A673 (cell line): ENCODE data around the gene SCGB3A1. TPM values are rescaled to one million over a fixed set of nuclear protein-coding genes. Genes with fewer than 3 reads are reported as not detected.
A peak's percentile ranks its signal among the peaks of the same experiment; 100 is the strongest.

ENCODE experiments used
- BruUV-seq: library from RNA; stranded (reverse); fragments of 400-500 nt; replicated peaks from 2 replicates; lab custom pipeline; 2021; lab: Mats Ljungman, UMichigan
- CTCF ChIA-PET: fragments of 300-600 bp; sonication (Branson Sonifier 250); formaldehyde crosslinking; loops from one replicate; lab custom pipeline; 2022; ENCODE audit warnings: antibody characterized with exemption; lab: Charles Lee
- POLR2A ChIA-PET: fragments of 300-600 bp; sonication (Branson Sonifier 250); formaldehyde crosslinking; loops from one replicate; lab custom pipeline; 2022; ENCODE audit warnings: antibody characterized with exemption; ENCODE audit not compliant: low non-redundant PET; lab: Charles Lee
- DNase-seq: peaks from one replicate; pipeline ENCODE4 v3.0.0-alpha.2; 2015; ENCODE audit warnings: low spot score
- H3K27ac ChIP-seq: fragments of 200-600 bp; sonication (generic); 2 replicates; pipeline ENCODE4 v1.5.1; 2016; ENCODE audit warnings: mixed run types, low read depth, mild to moderate bottlenecking, mixed read lengths, antibody characterized with exemption, low read length; ENCODE audit not compliant: poor library complexity, severe bottlenecking
- H3K27me3 ChIP-seq: fragments of 200-600 bp; sonication (generic); replicated peaks from 2 replicates; pipeline ENCODE4 v1.6.1; 2017; ENCODE audit warnings: mixed run types, low read depth, mild to moderate bottlenecking, mixed read lengths, antibody characterized with exemption, low read length; ENCODE audit not compliant: insufficient read depth, poor library complexity
- H3K36me3 ChIP-seq: fragments of 200-600 bp; sonication (generic); 2 replicates; pipeline ENCODE4 v1.6.1; 2016; ENCODE audit warnings: mixed run types, mild to moderate bottlenecking, mixed read lengths, antibody characterized with exemption, low read length; ENCODE audit not compliant: insufficient read depth, poor library complexity, severe bottlenecking
- H3K4me1 ChIP-seq: fragments of 200-600 bp; sonication (generic); 2 replicates; pipeline ENCODE4 v1.6.1; 2017; ENCODE audit warnings: mixed run types, mild to moderate bottlenecking, mixed read lengths, antibody characterized with exemption, low read length; ENCODE audit not compliant: insufficient read depth, poor library complexity, severe bottlenecking
- H3K4me3 ChIP-seq: fragments of 200-600 bp; sonication (generic); 2 replicates; pipeline ENCODE4 v1.5.1; 2016; ENCODE audit warnings: low read depth, mixed run types, mild to moderate bottlenecking, mixed read lengths, low read length; ENCODE audit not compliant: poor library complexity, severe bottlenecking
- H3K9me3 ChIP-seq: fragments of 200-600 bp; sonication (generic); 2 replicates; pipeline ENCODE4 v1.6.1; 2016; ENCODE audit warnings: mixed run types, low read depth, mild to moderate bottlenecking, mixed read lengths, antibody characterized with exemption, low read length; ENCODE audit not compliant: poor library complexity, severe bottlenecking
- EZH2 ChIP-seq: fragments of 200-600 bp; sonication (generic); IDR thresholded peaks from 2 replicates; pipeline ENCODE4 v1.6.1; 2017; ENCODE audit warnings: borderline replicate concordance, low read depth, mild to moderate bottlenecking, mixed read lengths, antibody characterized with exemption, low read length; ENCODE audit not compliant: poor library complexity, severe bottlenecking
- intact Hi-C: fragments of 100-400 bp; cut with micrococcal nuclease; formaldehyde crosslinking; loops from one replicate; pipeline ENCODE4 v1.10.0; 2022; ENCODE audit not compliant: unreplicated experiment
- total RNA-seq: library from RNA; stranded (reverse); gene quantifications from 2 replicates; pipeline ENCODE4 v1.2.3, GENCODE V29; 2021
- TF ChIP-seq, protein P1 (sequence below): fragments of 300-800, 200-600 bp; sonication (generic); conservative IDR thresholded peaks from 2 replicates; pipeline ENCODE4 v1.5.1; 2017; ENCODE audit warnings: low read depth, mild to moderate bottlenecking, antibody characterized with exemption, low read length, moderate library complexity, mixed read lengths

SCGB3A1 gene
- total RNA-seq, 1 experiment from 2014 or later, result not detected

DNA sequence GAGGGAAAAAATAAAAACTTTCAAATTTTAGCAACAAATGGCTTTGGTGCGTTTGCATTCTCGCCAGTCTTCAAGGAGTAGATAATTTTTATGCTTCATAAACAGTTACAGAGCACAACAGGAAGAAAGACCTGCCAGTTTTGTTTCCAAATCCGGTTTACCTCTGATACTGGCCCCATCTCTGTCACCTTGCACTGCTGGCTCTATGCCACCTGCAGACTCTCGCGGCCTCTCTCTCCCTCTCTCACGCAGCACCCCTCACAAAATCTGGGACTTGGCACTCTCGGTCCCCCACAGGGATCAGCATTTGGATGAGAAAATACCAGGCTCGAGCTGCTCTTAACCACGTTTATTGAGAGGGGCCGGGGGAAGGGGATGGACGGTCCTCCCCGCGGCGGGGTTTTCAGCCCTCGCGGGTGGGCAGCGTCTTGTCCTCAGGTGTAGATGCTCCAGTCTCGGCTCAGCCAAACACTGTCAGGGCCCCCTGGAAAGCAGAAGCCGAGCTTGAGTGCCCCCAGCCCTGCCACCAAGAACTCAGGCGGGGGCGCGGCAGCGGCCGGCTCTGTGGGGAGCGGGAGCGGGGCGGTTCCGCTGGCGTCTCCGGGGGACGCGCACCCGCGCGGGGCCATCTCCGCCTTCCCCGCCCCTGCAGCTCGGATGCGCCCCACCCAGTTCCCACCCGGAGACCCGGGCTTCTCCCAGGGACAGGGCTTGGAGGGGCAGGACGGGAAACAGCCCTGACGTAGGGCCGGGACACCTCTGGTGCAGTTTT, 1.3 kb downstream of the SCGB3A1 start:
- no peak for DNase-seq
- BruUV-seq, result no TSS peak
- Histone ChIP-seq H3K4me1 (no peaks in the 10 kb centered on the region), H3K4me3 (peak overlapping the region; percentile 31), H3K36me3 (no peaks in the 10 kb centered on the region), H3K9me3 (no peaks in the 10 kb centered on the region), H3K27me3 (peaks cover 42% of the 10 kb centered on the region), H3K27ac (no peak overlapping the region)
- no peak for TF ChIP-seq EZH2
- TF ChIP-seq, protein P1, sequence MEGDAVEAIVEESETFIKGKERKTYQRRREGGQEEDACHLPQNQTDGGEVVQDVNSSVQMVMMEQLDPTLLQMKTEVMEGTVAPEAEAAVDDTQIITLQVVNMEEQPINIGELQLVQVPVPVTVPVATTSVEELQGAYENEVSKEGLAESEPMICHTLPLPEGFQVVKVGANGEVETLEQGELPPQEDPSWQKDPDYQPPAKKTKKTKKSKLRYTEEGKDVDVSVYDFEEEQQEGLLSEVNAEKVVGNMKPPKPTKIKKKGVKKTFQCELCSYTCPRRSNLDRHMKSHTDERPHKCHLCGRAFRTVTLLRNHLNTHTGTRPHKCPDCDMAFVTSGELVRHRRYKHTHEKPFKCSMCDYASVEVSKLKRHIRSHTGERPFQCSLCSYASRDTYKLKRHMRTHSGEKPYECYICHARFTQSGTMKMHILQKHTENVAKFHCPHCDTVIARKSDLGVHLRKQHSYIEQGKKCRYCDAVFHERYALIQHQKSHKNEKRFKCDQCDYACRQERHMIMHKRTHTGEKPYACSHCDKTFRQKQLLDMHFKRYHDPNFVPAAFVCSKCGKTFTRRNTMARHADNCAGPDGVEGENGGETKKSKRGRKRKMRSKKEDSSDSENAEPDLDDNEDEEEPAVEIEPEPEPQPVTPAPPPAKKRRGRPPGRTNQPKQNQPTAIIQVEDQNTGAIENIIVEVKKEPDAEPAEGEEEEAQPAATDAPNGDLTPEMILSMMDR, result no peak
- intact Hi-C loops, result no loop called here
- CTCF ChIA-PET, result no interaction called here
- POLR2A ChIA-PET, result no interaction called here

DNA sequence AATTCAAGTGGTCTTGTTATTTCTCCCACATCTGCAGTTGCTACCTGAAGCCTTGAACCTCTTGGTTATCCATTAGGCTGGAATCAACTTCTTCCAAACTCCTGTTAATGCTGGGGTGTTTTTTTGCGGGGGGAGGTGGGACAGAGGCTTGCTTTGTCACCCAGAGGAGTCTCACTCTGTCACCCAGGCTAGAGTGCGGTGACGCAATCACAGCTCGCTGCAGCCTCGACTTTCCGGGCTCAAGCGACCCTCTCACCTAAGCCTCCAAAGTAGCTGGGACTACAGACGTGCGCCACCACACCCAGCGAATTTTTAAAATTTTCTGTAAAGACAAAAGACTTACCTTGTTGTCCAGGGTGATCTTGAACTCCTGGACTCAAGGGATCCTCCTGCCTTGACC, 4.4 kb downstream of the SCGB3A1 start:
- Histone ChIP-seq H3K4me1 (no peaks in the 10 kb centered on the region), H3K9me3 (no peaks in the 10 kb centered on the region), H3K36me3 (no peaks in the 10 kb centered on the region), H3K4me3 (no peak overlapping the region), H3K27me3 (peaks cover 37% of the 10 kb centered on the region), H3K27ac (no peak overlapping the region)
- DNase-seq, result no peak
- no peak for TF ChIP-seq EZH2
- TF ChIP-seq, protein P1, result no peak
- BruUV-seq, result no TSS peak
- POLR2A ChIA-PET, result interaction anchor here (0.6 kb wide), 1 partner anchor 469 kb away, joined by 7 read pairs; no protein-coding TSS in a partner anchor
- CTCF ChIA-PET, result no interaction called here
- intact Hi-C loops, result no loop called here

DNA sequence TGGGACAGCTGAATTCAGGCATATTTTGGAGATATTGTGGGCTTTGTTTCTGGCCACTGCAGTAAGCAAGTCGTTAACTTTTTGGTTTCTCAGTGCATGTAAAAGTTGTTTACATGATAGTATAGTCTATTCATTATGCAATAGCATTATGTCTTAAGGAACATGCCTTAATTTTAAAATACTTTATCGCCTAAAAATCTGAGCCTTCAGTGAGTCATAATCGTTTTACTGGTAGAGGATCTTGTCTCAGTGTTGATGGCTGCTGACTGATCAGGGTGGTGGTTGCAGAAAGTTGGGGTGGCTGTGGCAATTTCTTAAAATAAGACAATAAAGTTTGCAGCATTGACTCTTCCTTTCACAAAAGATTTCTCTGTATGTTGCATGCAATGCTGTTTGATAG, 5.1 kb downstream of the SCGB3A1 start:
- Histone ChIP-seq H3K4me1 (no peaks in the 10 kb centered on the region), H3K27me3 (peaks cover 30% of the 10 kb centered on the region), H3K9me3 (no peaks in the 10 kb centered on the region), H3K36me3 (no peaks in the 10 kb centered on the region), H3K4me3 (no peak overlapping the region), H3K27ac (no peak overlapping the region)
- TF ChIP-seq, protein P1, result no peak
- no peak for TF ChIP-seq EZH2
- intact Hi-C loops, result no loop called here
- CTCF ChIA-PET, result no interaction called here
- BruUV-seq, result no TSS peak
- POLR2A ChIA-PET, result no interaction called here
- DNase-seq, result no peak
